Heart left ventricle (tissue), 13 donors: ENCODE results near the gene MCM7.

Experiments
- POLR2A ChIP-seq, 2 donors: fragments of 450-650 bp; IDR thresholded peaks; one replicate each; pipeline ENCODE4 v1.6.1; 2017; ENCODE audit warnings: antibody characterized with exemption in 2 of 2, mild to moderate bottlenecking in 2 of 2, moderate library complexity in 2 of 2
- TF ChIP-seq, protein P1 (sequence below), 12 donors: fragments of 200-600 bp; sonication (generic) in 4 of 12; IDR thresholded peaks; one replicate each; pipeline versions ENCODE4 v1.5.0 to v1.8.0; 2018 to 2022; ENCODE audit warnings: antibody characterized with exemption in 12 of 12, mild to moderate bottlenecking in 5 of 12
- donor health status: ischemic (EF 13 %, LVEDD 7.1; RV severe dilation, severe dysfunction).
- donor health status: DM: no; HTN: yes; CAD: no.
- donor health status: DM: no; HTN: no; CAD: no.
- donor health status: ischemic (EF 25% LVEDD 6.9; RV normal size, moderate dysfunction).
- donor health status: ischemic (EF 25% LVEDD 5.7; RV mildly dilated, moderate dysfunction).
- donor health status: ischemic (EF 35%, LVEDD 5.7; RV mildly dilated, moderate dysfunction).
- donor health status: nonischemic (EF 11% LVEDD 7.7; RV severe dilation, severe dysfunction).
- donor health status: DM: yes; HTN: yes; CAD: no.
- donor health status: PGD.
- donor health status: ischemic (EF 29% LVEDD 5.4; RV normal size, mild dysfunction).
- donor health status: nonischemic (EF 23%, LVEDD 6.1; RV moderate dilation, normal function).

DNA sequence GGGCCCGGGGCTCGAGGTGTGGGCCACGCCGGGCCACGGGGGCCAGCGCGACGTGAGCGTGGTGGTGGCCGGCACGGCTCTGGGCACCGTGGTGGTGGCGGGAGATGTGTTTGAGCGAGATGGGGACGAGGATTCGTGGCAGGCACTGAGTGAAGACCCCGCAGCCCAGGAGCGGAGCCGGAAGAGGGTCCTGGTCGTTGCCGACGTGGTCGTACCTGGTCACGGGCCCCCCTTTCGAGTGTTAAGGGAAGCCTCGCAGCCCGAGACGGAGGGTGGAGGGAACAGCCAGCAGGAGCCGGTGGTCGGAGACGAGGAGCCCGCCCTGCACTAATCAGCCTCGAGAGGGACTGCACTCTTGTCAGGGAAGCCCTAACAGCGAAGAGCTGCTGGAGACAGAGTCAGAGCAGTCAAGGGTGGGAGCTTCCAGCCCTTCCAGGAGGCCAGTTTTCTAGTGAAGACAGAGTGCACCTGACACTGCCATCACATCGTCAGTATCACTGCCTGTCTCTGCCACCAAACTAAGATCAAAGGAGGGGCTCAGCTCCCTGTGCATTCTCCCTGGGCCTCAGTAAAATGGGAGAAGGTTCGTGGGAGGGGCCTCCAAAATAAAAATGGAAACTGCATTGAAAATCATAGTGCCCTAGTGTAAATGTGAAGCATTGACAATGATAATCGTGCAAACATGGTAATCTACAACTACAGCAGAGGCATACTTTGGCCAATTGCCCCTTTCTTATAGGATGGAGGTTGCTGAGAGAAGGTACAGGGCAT is 26.9 kb upstream of the MCM7 start:
- TF ChIP-seq, protein P1, sequence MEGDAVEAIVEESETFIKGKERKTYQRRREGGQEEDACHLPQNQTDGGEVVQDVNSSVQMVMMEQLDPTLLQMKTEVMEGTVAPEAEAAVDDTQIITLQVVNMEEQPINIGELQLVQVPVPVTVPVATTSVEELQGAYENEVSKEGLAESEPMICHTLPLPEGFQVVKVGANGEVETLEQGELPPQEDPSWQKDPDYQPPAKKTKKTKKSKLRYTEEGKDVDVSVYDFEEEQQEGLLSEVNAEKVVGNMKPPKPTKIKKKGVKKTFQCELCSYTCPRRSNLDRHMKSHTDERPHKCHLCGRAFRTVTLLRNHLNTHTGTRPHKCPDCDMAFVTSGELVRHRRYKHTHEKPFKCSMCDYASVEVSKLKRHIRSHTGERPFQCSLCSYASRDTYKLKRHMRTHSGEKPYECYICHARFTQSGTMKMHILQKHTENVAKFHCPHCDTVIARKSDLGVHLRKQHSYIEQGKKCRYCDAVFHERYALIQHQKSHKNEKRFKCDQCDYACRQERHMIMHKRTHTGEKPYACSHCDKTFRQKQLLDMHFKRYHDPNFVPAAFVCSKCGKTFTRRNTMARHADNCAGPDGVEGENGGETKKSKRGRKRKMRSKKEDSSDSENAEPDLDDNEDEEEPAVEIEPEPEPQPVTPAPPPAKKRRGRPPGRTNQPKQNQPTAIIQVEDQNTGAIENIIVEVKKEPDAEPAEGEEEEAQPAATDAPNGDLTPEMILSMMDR (IDR thresholded peaks at IDR 0.05): no peak
- TF ChIP-seq POLR2A (IDR thresholded peaks at IDR 0.05): no peak
